GM19438 (cell line): ENCODE data around the gene SCN7A.
A peak's percentile ranks its signal among the peaks of the same experiment; 100 is the strongest.

Experiments used
- ATAC-seq: cut with Tn5 transposase; IDR thresholded peaks from one replicate; pipeline ENCODE4 v1.9.1; 2021; ENCODE audit warnings: low read depth; ENCODE audit not compliant: unreplicated experiment

The SCN7A gene

DNA sequence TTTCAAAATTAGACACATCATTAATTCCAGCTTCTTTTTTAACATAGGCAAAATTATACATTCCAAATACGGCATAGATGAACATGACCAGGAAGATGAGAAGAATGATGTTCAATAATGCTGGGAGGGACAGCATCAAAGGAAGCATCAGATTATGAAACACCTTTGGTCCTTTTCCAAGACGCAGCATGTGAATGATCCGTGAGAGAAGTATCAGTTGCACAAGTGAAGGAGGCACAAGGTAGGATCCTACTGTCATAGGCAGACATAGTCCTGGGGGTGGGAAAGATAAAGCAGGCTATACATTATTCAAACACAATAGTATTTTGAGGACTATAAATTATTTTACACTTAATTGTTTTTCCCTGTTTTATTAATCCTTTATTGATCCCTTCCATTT lies 87.7 kb downstream of the SCN7A start:
- no peak for ATAC-seq

- no peak for ATAC-seq
These were observed 88.5 kb downstream of the SCN7A start for GRCh38 chr2:166405569-166405926.

- no peak for ATAC-seq
These were observed 89.0 kb downstream of the SCN7A start for GRCh38 chr2:166404831-166405568.

DNA sequence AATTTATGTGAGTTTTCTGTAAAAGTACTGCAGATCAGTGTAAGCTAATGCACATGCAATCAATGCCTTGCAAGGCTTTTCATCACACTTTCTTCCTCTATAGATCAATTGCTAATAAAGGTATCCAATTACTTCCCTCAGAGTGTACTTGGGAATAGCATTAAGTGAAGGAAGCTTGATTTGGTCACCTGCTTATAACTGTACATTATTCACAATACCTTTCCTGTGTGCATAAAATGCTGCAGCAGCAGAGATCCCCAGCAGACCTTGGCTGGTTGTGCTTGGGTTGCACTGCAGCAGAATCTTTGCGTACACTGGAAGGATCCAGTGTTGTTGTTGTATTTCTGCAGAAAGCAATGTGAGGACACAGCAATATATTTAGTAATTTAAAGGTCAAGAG lies 99.8 kb downstream of the SCN7A start:
- no peak for ATAC-seq

DNA sequence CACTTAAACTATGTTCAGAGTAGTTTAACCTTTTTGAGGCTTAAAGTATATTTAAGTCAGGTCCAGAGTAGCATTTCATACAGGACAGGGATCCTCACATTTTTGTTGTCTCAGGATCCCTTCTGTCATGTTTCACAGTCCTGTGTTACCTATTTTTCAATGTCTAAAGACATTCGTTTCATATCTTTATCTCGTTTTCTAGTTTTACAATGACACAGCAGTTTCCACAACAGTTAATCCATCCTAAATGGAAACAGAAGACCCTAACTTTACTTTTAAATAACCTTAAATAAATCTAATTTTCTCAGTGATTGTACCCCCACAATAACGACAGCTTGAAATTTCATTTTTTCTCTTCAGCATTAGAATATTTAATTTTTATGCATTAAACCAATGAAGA lies 101.0 kb downstream of the SCN7A start:
- ATAC-seq, result no peak

DNA sequence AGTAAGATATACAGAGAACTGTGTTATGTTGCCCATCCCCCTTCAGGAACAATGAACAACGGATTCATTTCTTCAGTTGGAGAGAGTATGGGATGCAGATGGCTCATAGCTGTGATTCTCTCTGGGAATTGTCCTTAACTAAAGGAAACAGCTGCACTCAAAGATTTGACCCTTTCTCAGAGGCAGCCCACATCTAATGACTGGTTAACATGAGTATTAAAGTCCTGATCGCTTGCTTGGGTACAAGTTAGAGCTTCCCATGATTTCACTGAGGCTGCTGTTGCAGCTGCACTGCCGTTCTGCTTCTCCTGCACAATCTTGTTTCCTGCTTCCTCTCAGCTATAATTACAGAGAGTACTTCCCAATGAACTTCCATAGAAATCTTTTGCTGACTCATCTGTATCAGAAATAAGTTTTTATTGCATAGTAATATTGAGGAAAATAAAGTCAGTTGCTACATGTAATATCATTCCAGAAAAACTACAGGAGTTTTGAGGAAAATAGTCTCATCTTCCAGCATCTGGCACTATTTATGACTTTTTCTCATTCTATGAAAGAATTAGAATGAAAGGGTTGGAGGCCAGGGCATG lies 105.5 kb downstream of the SCN7A start:
- ATAC-seq, result no peak

GRCh38 chr2:166385313-166385712 lies 108.7 kb downstream of the SCN7A start:
- ATAC-seq, result no peak

- ATAC-seq, result no peak
These were observed 109.3 kb downstream of the SCN7A start for GRCh38 chr2:166384774-166385173.

GRCh38 chr2:166382448-166382847 lies 111.6 kb downstream of the SCN7A start:
- ATAC-seq, result no peak

GRCh38 chr2:166380615-166381014 lies 113.4 kb downstream of the SCN7A start:
- no peak for ATAC-seq

GRCh38 chr2:166376873-166377272 lies 117.2 kb downstream of the SCN7A start:
- no peak for ATAC-seq

GRCh38 chr2:166376488-166376828 lies 117.6 kb downstream of the SCN7A start:
- ATAC-seq, result no peak

GRCh38 chr2:166375736-166376487 lies 118.1 kb downstream of the SCN7A start, which contains the start of gene SCN9A:
Gene SCN9A, minus strand, starts transcription at chr2:166375944. Its CDS starts 64,188 bp downstream, at chr2:166311756.
- peak; percentile 69 for ATAC-seq

GRCh38 chr2:166375195-166375735 lies 118.8 kb downstream of the SCN7A start:
- ATAC-seq, result peak; percentile 51

DNA sequence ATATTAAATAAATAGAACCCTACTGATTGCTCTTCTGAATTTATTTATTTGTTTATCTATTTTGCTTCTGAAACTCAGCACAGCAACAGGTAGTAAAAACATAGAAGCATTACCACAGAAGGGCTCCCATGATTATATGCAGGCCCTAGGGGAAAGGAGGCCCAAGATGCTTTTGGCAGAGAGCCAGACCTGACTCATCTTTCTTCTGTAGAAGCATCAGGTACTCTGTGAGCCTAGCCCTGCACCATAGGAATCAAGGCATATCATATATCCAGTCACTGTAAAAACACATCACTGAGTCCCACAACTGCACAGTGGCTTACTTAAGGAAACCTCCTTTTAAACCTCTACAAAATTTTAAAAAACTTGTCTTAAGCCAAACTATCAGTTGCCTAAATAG lies 120.1 kb downstream of the SCN7A start:
- no peak for ATAC-seq

DNA sequence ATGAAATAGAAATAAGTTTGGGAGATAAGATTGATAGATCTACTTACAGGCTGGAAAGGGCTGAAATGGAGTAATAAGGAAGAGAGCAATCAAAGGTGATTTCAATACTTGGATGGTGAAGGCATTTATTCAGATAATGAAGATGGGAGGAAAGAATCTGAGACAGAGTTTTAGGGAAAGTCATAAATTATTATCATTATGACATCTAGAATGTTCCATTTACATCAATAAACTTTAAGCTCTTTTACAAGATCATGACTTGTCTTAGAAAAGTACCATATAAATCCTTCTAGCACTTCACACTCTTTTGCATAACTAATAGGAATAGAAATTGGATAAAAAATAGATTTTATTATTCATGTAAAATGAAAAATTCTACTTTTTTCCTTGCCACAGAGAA lies 120.5 kb downstream of the SCN7A start:
- no peak for ATAC-seq

GRCh38 chr2:166373105-166373504 lies 120.9 kb downstream of the SCN7A start:
- no peak for ATAC-seq

DNA sequence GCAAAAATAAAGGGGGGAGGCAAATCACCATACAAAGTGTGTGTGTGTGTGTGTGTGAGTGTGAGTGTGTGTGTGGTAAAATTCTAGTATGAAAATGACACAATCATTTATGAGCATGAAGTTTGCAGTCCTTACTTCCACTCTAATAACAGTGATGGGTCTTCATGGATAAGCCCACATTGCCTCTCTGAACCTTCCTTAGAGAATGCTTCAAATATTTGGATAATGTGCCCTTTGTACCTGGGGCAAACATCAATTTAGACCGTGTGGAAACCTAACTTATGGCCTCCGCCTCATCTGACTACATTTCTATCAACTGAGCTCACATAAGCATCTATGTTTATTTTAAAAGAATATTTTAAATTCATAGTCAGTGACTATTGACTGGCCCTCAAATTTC lies 122.0 kb downstream of the SCN7A start:
- no peak for ATAC-seq

GRCh38 chr2:166365803-166366420 lies 128.1 kb downstream of the SCN7A start:
- no peak for ATAC-seq

DNA sequence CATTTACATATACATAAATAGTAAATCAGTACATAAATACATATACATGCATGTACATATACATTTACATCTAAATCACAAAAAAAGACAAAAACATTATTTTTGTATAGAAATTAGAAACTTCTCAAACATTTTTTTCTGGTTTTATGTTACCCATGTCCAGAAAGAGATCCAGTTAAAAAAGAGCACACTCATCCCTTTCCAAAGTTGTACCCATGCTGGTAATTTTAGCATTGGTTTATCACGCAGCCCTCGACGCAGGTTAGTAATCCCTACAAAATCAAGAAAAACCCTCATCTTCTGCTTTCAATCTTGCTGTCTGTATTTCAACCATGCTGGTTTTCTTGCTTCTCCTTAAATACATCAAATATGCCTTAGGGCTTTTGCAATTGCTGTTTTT lies 128.8 kb downstream of the SCN7A start:
- ATAC-seq, result no peak
